GM10248 (cell line): ENCODE data around the gene PRKCE.

Experiments used
- CTCF ChIA-PET: fragments of 300-600 bp; sonication (Branson Sonifier 250); formaldehyde crosslinking; extraction: SDS; loops from one replicate; lab custom pipeline; 2021; ENCODE audit warnings: antibody characterized with exemption; lab: Yijun Ruan, JAX
- POLR2A ChIA-PET: fragments of 350-650 bp; sonication (Branson Sonifier 250); formaldehyde crosslinking; extraction: SDS; loops from one replicate; lab custom pipeline; 2020; ENCODE audit warnings: antibody characterized with exemption; lab: Yijun Ruan, JAX
- DNase-seq: peaks from one replicate; pipeline ENCODE4 v3.0.0; 2012; ENCODE audit errors: extremely low spot score
- CTCF ChIP-seq: IDR thresholded peaks from 2 replicates; pipeline ENCODE4 v1.5.1; 2012; ENCODE audit warnings: mild to moderate bottlenecking, low read depth; ENCODE audit errors: extremely low read depth, missing control alignments, control extremely low read depth

Gene PRKCE

GRCh38 chr2:45952591-45952990, 301.1 kb downstream of the PRKCE start:
- POLR2A ChIA-PET = no interaction called here
- DNase-seq = no peak
- CTCF ChIA-PET = interaction anchor here (1.9 kb wide), 1 partner anchor 11 kb away, joined by 6 read pairs; no protein-coding TSS in a partner anchor
- TF ChIP-seq CTCF = no peak

- no peak for TF ChIP-seq CTCF
- ChIA-PET CTCF (interaction anchor here (1.9 kb wide), 1 partner anchor 10 kb away, joined by 6 read pairs; no protein-coding TSS in a partner anchor), POLR2A (no interaction called here)
- DNase-seq = no peak
Measured at GRCh38 chr2:45953376-45954027, 302.0 kb downstream of the PRKCE start.

DNA sequence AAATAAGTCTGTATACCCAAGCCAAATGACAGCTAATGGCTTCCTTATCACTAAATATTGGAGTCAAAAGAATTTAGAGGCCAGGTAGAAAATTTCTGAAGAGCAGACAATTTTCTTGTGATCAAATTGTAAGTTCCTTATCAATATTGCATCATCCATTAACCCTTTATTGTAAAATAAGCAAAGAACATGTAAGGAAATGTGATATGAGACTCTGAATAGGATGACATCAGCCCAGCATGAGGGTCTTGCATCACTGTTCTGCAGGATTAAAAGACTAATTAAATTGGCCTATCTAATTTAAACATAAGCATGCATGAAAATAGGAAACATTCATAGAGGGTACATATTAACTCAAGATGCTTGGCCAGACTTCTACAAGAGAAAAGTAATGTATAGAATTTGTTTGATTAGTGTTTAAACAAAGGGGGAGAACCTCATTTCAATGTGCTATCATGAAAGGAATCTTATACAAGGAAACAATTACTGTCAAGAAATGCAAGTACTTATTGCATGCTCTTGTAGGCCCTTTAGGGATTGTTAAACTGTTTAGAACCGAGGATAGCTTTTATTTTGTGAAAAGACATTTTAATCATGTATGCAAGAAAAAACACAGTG, 302.9 kb downstream of the PRKCE start:
- no peak for TF ChIP-seq CTCF
- POLR2A ChIA-PET = no interaction called here
- CTCF ChIA-PET = interaction anchor here (1.9 kb wide), 1 partner anchor 9 kb away, joined by 6 read pairs; no protein-coding TSS in a partner anchor
- DNase-seq = no peak

GRCh38 chr2:45957533-45958227, 306.2 kb downstream of the PRKCE start:
- CTCF ChIA-PET = interaction anchor here (1.1 to 1.5 kb wide), 3 partner anchors 9 to 105 kb away, joined by 3 to 4 read pairs (median 3); no protein-coding TSS in a partner anchor
- no peak for TF ChIP-seq CTCF
- DNase-seq = no peak
- POLR2A ChIA-PET = no interaction called here

- CTCF ChIA-PET = no interaction called here
- POLR2A ChIA-PET = no interaction called here
- no peak for DNase-seq
- TF ChIP-seq CTCF = no peak
Measured at GRCh38 chr2:45960057-45960863, 308.8 kb downstream of the PRKCE start.

DNA sequence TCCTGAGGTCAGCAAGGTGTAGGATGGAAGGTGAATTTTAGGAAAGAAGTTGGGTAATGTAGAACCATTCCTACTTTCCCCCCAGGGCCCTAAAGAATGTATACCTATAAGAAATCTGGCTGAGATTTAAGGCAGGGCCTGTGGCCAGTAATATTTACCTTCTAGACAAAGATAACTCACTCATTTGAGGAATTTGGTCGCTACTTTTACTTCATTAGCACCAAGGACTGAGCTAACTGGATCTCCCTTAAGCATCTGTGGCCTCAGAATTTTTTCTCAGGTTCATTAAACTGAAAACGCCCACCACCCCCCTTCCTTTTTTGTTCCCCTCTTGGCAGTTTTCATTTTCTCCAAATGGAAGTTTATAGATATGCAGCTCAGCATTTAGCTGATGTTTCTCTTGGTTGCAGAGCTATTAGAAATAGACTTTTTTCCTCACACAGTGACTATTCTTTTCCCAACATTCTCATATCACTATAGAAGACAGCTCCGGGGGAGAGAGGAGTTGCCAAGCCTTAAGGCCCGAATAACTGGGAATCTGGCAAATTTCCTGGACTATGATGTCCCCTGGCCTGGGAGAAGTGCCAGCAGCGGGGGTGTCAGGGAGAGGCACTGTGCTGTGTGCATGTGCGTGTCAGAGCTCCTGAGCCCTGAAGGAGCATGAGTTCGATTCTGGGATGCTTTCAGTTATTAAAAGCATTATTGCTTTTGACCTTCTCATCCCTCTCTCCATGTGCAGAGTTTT, 310.9 kb downstream of the PRKCE start:
- no peak for DNase-seq
- no peak for TF ChIP-seq CTCF
- CTCF ChIA-PET = interaction anchor here (0.7 to 1.6 kb wide), 4 partner anchors 9 to 31 kb away, joined by 3 to 6 read pairs (median 4); no protein-coding TSS in a partner anchor
- POLR2A ChIA-PET = no interaction called here
